GM12801 (cell line): ENCODE measurements around the gene CFAP58.

Experiments used
- TF ChIP-seq, protein P1 (sequence below): IDR thresholded peaks from one replicate; pipeline ENCODE4 v1.5.1; 2011; ENCODE audit warnings: control low read depth; ENCODE audit not compliant: insufficient read length; ENCODE audit errors: extremely low read depth

Gene CFAP58

GRCh38 chr10:104501449-104501848 lies 147.8 kb downstream of the CFAP58 start:
- TF ChIP-seq, protein P1, sequence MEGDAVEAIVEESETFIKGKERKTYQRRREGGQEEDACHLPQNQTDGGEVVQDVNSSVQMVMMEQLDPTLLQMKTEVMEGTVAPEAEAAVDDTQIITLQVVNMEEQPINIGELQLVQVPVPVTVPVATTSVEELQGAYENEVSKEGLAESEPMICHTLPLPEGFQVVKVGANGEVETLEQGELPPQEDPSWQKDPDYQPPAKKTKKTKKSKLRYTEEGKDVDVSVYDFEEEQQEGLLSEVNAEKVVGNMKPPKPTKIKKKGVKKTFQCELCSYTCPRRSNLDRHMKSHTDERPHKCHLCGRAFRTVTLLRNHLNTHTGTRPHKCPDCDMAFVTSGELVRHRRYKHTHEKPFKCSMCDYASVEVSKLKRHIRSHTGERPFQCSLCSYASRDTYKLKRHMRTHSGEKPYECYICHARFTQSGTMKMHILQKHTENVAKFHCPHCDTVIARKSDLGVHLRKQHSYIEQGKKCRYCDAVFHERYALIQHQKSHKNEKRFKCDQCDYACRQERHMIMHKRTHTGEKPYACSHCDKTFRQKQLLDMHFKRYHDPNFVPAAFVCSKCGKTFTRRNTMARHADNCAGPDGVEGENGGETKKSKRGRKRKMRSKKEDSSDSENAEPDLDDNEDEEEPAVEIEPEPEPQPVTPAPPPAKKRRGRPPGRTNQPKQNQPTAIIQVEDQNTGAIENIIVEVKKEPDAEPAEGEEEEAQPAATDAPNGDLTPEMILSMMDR: no peak

- TF ChIP-seq, protein P1: no peak
Observed at GRCh38 chr10:104501864-104502579, 148.4 kb downstream of the CFAP58 start.

DNA sequence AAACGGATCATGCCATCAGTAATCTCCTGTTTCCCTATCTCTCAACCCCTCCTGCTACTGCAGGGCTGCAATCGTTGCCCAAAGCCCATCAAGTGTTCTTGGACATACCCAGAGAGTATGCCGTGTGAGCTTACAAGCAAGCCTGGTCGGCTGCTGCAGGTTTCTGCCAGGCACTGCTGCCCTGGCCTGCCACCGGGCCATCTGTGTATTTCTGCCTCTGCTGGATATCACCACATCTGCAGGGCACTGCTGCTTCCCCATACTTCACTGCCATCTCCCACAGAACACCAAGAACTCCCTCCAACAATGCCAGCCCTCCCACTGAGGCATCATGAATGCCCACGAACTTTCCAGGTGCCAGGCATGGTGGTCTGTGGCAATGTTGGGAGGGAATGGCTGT lies 149.3 kb downstream of the CFAP58 start:
- TF ChIP-seq, protein P1: no peak
